GM21723 (cell line): ENCODE results near the gene HAX1.
"Not testable (repeated sequence)": the region's sequence is repeated elsewhere in the genome, so short reads cannot be mapped to it uniquely, and the experiment has no call there.

Experiments used
- ATAC-seq: cut with Tn5 transposase; IDR thresholded peaks from one replicate; pipeline ENCODE4 v1.9.1; 2021; ENCODE audit warnings: mild to moderate bottlenecking, moderate library complexity; ENCODE audit not compliant: unreplicated experiment

HAX1 gene

DNA sequence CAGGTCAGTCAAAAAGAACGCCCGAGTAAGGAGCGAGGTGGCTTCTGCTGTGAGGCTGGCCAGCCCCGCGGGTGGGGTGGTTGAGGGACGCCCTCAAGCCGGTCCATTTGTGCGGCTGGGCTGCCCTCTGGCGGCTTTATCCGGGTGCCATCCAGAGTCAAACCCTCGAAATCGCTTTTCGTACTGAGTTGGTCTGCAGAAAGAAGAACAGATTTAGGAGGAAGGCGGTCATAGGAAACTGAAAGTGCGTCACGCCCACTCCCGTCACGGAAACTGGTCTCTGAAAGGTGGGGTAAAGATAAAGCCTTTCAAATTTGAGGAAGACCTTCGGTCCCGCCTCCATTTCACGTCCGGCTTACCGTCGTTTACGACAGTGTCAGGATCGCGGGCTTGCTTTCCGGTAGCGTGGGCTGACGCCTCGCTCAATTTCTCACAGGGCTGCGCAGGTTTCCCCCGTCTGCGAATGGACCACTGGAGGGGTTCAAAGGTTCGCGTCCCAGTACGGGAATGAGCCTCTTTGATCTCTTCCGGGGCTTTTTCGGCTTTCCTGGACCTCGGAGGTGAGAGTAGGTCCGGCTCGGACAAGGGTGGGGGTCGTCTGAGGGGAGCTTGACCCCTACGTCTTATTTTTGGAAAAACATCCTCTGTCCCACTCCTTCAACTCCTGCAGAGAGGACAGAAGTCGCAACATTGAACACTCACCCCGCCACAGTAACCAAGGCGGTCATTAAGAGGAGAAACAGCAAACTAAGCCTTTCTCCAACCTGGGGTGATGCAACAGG, at the start of gene HAX1:
Gene HAX1 (plus strand): TSS at position 413 of the 782 bp plus-strand sequence. CDS start 95 bp downstream, at position 508.
- ATAC-seq, result peak; percentile 96

GRCh38 chr1:154222918-154223317, 49.5 kb upstream of the HAX1 start:
- ATAC-seq, result no peak

DNA sequence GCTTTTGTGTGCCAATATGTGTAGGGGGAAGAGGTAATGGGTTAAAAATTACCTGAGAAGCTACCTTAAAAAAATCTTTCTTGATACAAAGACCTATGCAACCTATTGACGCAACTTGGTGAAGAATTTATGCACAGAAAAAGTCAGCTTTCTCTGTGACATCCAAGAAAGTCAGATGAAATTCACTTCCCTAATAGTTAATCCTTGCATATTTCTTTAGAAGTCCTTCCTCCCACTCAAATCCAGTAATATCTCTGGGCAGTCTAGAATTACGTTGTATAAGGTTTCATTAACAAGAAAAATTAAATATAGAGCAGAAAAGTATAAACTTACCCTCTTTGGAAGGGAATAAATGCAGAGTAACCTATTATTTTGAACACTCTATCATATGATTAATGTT, 48.8 kb upstream of the HAX1 start:
- no peak for ATAC-seq

DNA sequence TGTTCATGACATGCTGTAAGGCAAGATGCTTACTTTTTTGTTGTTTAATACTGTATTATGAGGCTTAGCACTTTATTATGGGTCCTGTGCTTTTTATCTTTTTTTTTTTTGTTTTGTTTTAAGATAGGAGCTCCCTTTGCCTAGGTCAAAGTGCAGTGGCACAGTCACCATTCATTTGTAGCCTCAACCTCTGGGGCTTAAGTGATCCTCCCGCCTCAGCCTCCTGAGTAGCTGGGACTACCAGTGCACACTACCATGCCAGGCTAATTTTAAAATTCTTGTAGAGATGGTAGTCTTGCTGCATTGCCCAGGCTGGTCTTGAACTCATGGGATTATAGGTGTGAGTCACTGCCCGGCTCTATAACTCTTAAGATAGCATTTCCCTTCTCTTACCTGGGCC, 47.1 kb upstream of the HAX1 start:
- no peak for ATAC-seq

DNA sequence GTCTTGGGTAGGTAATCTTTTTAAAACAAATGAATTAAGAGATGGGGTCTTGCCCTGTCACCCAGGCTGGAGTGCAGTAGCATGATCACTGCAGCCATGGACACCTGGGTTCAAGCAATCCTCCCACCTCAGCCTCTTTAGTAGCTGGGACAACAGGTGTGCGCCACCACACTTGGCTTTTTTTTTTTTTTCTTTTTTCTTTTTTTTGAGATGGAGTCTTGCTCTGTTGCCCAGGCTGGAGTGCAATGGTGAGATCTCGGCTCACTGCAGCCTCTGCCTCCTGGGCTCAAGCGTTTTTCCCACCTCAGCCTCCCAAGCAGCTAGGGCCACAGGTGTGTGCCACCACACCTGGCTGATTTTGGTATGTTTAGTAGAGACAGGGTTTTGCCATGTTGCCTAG, 41.3 kb upstream of the HAX1 start:
- not testable (repeated sequence) for ATAC-seq

- ATAC-seq, result not testable (repeated sequence)
These were observed 39.3 kb upstream of the HAX1 start for GRCh38 chr1:154233127-154233526.

- no peak for ATAC-seq
These were observed 35.6 kb upstream of the HAX1 start for GRCh38 chr1:154236855-154237254.

- no peak for ATAC-seq
These were observed 35.0 kb upstream of the HAX1 start for GRCh38 chr1:154237435-154237834.

GRCh38 chr1:154237880-154238506, 34.4 kb upstream of the HAX1 start:
- no peak for ATAC-seq

DNA sequence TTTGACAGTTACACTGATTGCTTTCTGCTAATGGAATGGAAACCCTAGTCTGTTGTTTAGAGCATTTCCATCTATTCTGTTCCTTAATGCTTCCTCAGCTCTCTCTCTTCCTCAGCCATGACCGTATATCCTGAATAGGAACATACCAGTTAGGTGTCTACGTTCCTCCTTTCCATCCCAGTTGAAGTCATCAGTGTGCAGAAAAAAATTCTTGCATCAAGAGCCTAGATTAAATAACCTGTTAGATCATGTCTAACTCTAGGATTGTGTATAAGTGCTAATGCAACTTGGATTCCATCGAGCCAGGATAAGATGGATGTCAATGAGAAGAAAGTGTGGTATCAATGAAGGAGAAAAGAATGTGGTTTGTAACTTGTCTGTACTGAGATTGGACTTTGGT, 32.9 kb upstream of the HAX1 start:
- ATAC-seq, result no peak

- ATAC-seq, result no peak
These were observed 32.1 kb upstream of the HAX1 start for GRCh38 chr1:154240294-154240833.

DNA sequence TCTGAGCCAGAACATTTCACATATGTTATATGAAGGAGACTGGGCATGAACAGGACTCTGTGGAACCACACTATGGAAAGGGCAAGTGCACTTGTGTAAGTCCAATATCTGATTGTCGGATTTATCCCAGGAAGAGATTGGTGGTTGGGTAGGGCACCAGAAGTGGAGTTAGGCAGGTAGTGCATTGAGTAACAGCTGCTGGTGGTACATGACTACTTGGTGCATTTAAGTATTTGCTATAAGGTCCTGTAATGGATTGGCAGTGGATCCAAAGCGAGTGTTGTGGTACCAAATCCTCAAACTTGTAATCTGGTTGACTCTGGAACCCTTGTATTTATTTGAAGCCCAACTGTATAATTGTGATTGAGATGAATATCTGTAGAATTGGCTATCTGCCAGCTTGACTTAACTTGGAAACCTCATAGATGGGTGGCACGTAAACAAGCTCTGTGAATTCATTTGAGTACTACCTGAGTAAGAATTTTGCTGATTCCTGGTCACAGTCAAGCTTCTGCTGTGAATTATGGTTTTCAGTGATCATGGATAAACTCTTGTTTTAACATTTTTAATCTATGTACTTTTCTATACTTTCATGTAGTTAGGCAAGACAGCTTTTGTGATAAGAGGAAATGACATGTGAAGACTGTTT, 30.6 kb upstream of the HAX1 start:
- no peak for ATAC-seq

- no peak for ATAC-seq
These were observed 18.8 kb upstream of the HAX1 start for GRCh38 chr1:154253671-154254070.

DNA sequence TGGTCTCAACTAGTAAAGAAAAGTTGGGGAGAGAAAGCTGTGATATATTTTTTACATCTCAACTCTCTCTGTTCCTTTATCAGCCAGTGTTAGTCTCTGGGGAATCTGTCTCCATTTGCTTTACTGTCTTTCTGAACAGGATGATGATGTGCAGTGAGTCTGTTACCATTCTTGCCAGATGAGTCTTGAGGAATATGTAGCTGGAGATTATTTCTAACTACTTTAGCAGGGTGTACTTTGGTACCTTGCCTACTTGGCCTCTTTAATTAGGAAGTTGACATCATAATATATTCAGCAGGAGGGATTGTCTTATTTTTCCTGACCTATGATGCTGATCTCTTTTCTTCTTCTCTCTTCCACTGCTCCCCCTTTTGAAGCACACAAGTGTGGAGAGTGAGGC, 15.7 kb upstream of the HAX1 start:
- ATAC-seq, result no peak

DNA sequence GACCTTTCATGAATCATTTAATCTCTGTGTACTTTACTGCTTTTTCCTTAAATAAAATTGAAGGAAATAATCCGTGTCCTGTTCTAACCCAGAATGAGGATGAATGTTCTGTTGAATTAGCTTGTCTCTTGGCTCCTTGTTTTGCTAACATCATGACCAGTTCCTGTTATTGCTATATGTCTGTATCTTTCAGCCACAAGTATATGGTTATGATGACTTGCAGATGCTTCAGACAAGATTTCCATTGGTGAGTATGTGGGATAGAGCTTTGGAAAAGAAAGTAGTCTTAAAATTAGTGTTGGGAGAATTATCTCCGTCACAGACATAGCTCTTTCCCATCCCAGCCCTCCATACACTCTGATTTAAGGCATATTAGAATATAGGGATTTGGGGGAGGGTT, 13.6 kb upstream of the HAX1 start:
- ATAC-seq, result no peak

GRCh38 chr1:154260127-154260526, 12.3 kb upstream of the HAX1 start:
- no peak for ATAC-seq

- ATAC-seq, result no peak
These were observed 8.7 kb upstream of the HAX1 start for GRCh38 chr1:154263465-154264332.

DNA sequence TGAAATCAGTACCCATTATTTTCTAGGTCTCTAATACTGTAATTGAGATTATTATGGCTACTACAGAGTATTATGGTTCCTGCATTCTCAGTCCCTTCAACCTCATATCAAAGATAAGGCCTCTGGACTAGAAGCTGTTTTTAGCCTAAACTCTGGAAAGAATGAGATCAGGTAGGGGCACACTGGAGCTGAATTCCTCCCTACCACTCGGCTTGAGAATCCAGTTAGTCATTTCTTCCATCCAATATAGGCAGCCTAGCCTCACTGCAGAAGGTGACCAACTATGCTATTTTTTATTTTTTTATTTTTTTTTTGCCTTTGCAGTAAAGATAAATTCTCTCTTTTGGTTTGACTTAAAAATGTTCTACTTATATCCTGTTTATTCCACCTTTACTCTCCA, 8.0 kb upstream of the HAX1 start:
- no peak for ATAC-seq

- ATAC-seq, result no peak
These were observed 6.8 kb upstream of the HAX1 start for GRCh38 chr1:154265586-154265985.

DNA sequence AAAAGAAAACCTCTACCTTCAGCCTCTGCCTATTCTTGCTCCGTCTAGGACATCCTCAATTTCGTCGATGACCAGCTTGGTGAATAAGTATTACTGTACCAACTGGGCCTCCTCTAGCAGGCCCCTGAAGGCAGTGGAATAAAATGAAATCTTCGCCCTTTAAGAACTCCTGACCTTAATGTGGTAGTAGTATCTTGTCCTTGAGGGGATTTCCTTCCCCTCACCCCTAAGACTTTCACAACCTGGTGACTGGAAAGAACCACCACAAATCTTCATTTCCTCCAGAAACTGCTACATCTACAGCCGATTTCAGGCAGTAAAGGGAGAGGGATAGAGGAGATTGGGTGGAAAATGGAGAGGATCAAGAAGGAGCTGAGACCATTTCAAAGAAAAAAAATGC, 1.6 kb upstream of the HAX1 start:
- no peak for ATAC-seq
